Neural cell (in vitro differentiated cells): ENCODE results near the gene KLHDC3. TPM values are rescaled to one million over a fixed set of nuclear protein-coding genes. Genes with fewer than 3 reads are reported as not detected.

Source experiments
- H2AFZ ChIP-seq: fragments of 200-600, 300-800 bp; sonication (generic), shearing (Covaris generic); 2 replicates; pipeline ENCODE4 v1.6.0; 2014; ENCODE audit warnings: low read depth, mild to moderate bottlenecking, antibody characterized with exemption, low read length, moderate library complexity
- H3F3A ChIP-seq: fragments of 200-600 bp; shearing (Covaris generic); 2 replicates; pipeline ENCODE4 v1.6.1; 2016; ENCODE audit warnings: mild to moderate bottlenecking, moderate library complexity, mixed read lengths, antibody characterized with exemption, low read length; ENCODE audit not compliant: insufficient read depth, poor library complexity, severe bottlenecking
- H3K27ac ChIP-seq: fragments of 200-600, 300-800 bp; sonication (generic), shearing (Covaris generic); 2 replicates; pipeline ENCODE4 v1.5.1; 2014; ENCODE audit warnings: mild to moderate bottlenecking, low read length, moderate library complexity
- H3K27me3 ChIP-seq: fragments of 300-800, 200-600 bp; sonication (generic), shearing (Covaris generic); 2 replicates; pipeline ENCODE4 v1.6.0; 2014; ENCODE audit warnings: mild to moderate bottlenecking, low read depth, low read length, moderate library complexity; ENCODE audit not compliant: insufficient read depth
- H3K36me3 ChIP-seq: fragments of 300-800, 200-600 bp; sonication (generic), shearing (Covaris generic); 2 replicates; pipeline ENCODE4 v1.5.1; 2014; ENCODE audit warnings: mild to moderate bottlenecking, antibody characterized with exemption, low read length, moderate library complexity; ENCODE audit not compliant: insufficient read depth
- H3K4me2 ChIP-seq: fragments of 300-800, 200-600 bp; sonication (generic), shearing (Covaris generic); 2 replicates; pipeline ENCODE4 v1.6.0; 2014; ENCODE audit warnings: mild to moderate bottlenecking, low read length
- H3K4me3 ChIP-seq: fragments of 300-800, 200-600 bp; sonication (generic), shearing (Covaris generic); 2 replicates; pipeline ENCODE4 v1.5.1; 2014; ENCODE audit warnings: mild to moderate bottlenecking, low read length, moderate library complexity
- H3K79me2 ChIP-seq: fragments of 200-600 bp; shearing (Covaris generic); replicated peaks from 2 replicates; pipeline ENCODE4 v1.6.0; 2014; ENCODE audit warnings: mild to moderate bottlenecking, low read length, moderate library complexity; ENCODE audit not compliant: insufficient read depth
- H3K9ac ChIP-seq: fragments of 300-800, 200-600 bp; sonication (generic), shearing (Covaris generic); 2 replicates; pipeline ENCODE4 v1.6.1; 2016; ENCODE audit warnings: mild to moderate bottlenecking, low read length, mixed read lengths
- H3K9me2 ChIP-seq: fragments of 200-600 bp; shearing (Covaris generic); 2 replicates; pipeline ENCODE4 v1.6.1; 2016; ENCODE audit warnings: mild to moderate bottlenecking, low read length, mixed read lengths; ENCODE audit not compliant: insufficient read depth
- H3K9me3 ChIP-seq: fragments of 200-600, 300-800 bp; sonication (generic), shearing (Covaris generic); 2 replicates; pipeline ENCODE4 v1.6.1; 2016; ENCODE audit warnings: mild to moderate bottlenecking, mixed run types, low read length, moderate library complexity, mixed read lengths
- H4K20me1 ChIP-seq: fragments of 200-600 bp; shearing (Covaris generic); 2 replicates; pipeline ENCODE4 v1.6.1; 2016; ENCODE audit warnings: mild to moderate bottlenecking, mixed run types; ENCODE audit not compliant: insufficient read depth
- CTCF ChIP-seq: fragments of 450-650 bp; IDR thresholded peaks from 2 replicates; pipeline ENCODE4 v1.5.1; 2014; ENCODE audit warnings: antibody characterized with exemption, mild to moderate bottlenecking, moderate library complexity; ENCODE audit not compliant: poor library complexity, severe bottlenecking
- EP300 ChIP-seq: fragments of 450-650 bp; conservative IDR thresholded peaks from 2 replicates; pipeline ENCODE4 v1.6.1; 2014; ENCODE audit warnings: antibody characterized with exemption, mild to moderate bottlenecking, moderate library complexity; ENCODE audit not compliant: poor library complexity, severe bottlenecking
- EZH2 ChIP-seq: fragments of 200-600, 300-800 bp; shearing (Covaris generic), sonication (generic); IDR thresholded peaks from 2 replicates; pipeline ENCODE4 v1.6.1; 2014; ENCODE audit warnings: antibody characterized with exemption, low read length, borderline replicate concordance, mild to moderate bottlenecking; ENCODE audit not compliant: insufficient read depth, poor library complexity, severe bottlenecking
- MXI1 ChIP-seq: fragments of 450-650 bp; conservative IDR thresholded peaks from 2 replicates; pipeline ENCODE4 v1.6.1; 2014; ENCODE audit warnings: antibody characterized with exemption, mild to moderate bottlenecking; ENCODE audit not compliant: poor library complexity, severe bottlenecking
- POLR2AphosphoS5 ChIP-seq: IDR thresholded peaks from 2 replicates; pipeline ENCODE4 v1.6.1; 2012
- RAD21 ChIP-seq: fragments of 450-650 bp; conservative IDR thresholded peaks from 2 replicates; pipeline ENCODE4 v1.6.1; 2014; ENCODE audit warnings: antibody characterized with exemption, mild to moderate bottlenecking, moderate library complexity
- SMC3 ChIP-seq: fragments of 450-650 bp; conservative IDR thresholded peaks from 2 replicates; pipeline ENCODE4 v1.6.1; 2014; ENCODE audit warnings: antibody characterized with exemption, mild to moderate bottlenecking, moderate library complexity; ENCODE audit not compliant: poor library complexity
- TAF1 ChIP-seq: IDR thresholded peaks from 2 replicates; pipeline ENCODE4 v1.6.1; 2012; ENCODE audit warnings: low read depth
- polyA plus RNA-seq: library from polyadenylated mRNA; depleted of rRNA; stranded (reverse); fragments of >200 nt; gene quantifications from 2 replicates; pipeline ENCODE4 v1.2.3, GENCODE V29; 2014
- TF ChIP-seq, protein P1 (sequence below): IDR thresholded peaks from 2 replicates; pipeline ENCODE4 v1.6.1; 2012; ENCODE audit warnings: borderline replicate concordance

KLHDC3 gene
- polyA plus RNA-seq, 1 donor from 2014 or later = 232 TPM

DNA sequence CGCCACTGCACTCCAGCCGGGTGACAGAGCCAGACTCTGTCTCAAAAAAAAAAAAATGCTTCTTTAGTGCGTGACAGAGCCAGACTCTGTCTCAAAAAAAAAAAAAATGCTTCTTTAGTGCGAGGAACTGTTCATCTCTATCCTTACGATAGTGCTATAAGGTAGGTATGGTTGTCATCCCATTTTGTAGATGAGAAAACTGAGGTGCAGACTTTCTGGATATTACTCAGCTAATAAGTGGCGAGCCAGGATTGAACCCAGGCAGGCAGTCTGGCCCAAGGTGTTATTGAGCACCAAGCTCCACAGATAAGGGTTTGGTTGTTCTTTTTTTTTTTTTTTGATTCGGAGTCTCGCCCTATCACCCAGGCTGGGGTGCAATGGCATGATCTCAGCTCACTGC, 12.2 kb upstream of the KLHDC3 start:
- no peaks in the 10 kb centered on the region for H3K36me3 ChIP-seq
- no peaks in the 10 kb centered on the region for H3K9me3 ChIP-seq
- H3K79me2 ChIP-seq = no peaks in the 10 kb centered on the region
- H2AFZ ChIP-seq = no peak overlapping the region
- H3K9ac ChIP-seq = no peak overlapping the region
- TF ChIP-seq SMC3 (no peak), MXI1 (no peak), TAF1 (no peak), EZH2 (no peak), RAD21 (no peak), POLR2AphosphoS5 (no peak)
- H3K4me3 ChIP-seq = no peak overlapping the region
- no peaks in the 10 kb centered on the region for H3F3A ChIP-seq
- H3K27me3 ChIP-seq = no peaks in the 10 kb centered on the region
- no peak overlapping the region for H3K27ac ChIP-seq
- H3K4me2 ChIP-seq = no peak overlapping the region
- H4K20me1 ChIP-seq = no peaks in the 10 kb centered on the region
- H3K9me2 ChIP-seq = no peaks in the 10 kb centered on the region

GRCh38 chr6:43005844-43006243, 8.2 kb upstream of the KLHDC3 start:
- Histone ChIP-seq H4K20me1 (no peaks in the 10 kb centered on the region), H2AFZ (no peak overlapping the region), H3F3A (no peaks in the 10 kb centered on the region), H3K79me2 (no peaks in the 10 kb centered on the region), H3K9me3 (no peaks in the 10 kb centered on the region), H3K36me3 (no peaks in the 10 kb centered on the region), H3K9me2 (no peaks in the 10 kb centered on the region), H3K9ac (no peak overlapping the region), H3K4me3 (no peak overlapping the region), H3K27ac (no peak overlapping the region), H3K27me3 (no peaks in the 10 kb centered on the region), H3K4me2 (no peak overlapping the region)
- TF ChIP-seq SMC3 (no peak), RAD21 (no peak), CTCF (no peak), POLR2AphosphoS5 (no peak), EP300 (no peak), MXI1 (no peak), TAF1 (no peak), EZH2 (no peak)
- TF ChIP-seq, protein P1, sequence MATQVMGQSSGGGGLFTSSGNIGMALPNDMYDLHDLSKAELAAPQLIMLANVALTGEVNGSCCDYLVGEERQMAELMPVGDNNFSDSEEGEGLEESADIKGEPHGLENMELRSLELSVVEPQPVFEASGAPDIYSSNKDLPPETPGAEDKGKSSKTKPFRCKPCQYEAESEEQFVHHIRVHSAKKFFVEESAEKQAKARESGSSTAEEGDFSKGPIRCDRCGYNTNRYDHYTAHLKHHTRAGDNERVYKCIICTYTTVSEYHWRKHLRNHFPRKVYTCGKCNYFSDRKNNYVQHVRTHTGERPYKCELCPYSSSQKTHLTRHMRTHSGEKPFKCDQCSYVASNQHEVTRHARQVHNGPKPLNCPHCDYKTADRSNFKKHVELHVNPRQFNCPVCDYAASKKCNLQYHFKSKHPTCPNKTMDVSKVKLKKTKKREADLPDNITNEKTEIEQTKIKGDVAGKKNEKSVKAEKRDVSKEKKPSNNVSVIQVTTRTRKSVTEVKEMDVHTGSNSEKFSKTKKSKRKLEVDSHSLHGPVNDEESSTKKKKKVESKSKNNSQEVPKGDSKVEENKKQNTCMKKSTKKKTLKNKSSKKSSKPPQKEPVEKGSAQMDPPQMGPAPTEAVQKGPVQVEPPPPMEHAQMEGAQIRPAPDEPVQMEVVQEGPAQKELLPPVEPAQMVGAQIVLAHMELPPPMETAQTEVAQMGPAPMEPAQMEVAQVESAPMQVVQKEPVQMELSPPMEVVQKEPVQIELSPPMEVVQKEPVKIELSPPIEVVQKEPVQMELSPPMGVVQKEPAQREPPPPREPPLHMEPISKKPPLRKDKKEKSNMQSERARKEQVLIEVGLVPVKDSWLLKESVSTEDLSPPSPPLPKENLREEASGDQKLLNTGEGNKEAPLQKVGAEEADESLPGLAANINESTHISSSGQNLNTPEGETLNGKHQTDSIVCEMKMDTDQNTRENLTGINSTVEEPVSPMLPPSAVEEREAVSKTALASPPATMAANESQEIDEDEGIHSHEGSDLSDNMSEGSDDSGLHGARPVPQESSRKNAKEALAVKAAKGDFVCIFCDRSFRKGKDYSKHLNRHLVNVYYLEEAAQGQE = no peak
